ENCODE results near the gene PCK2.

PCK2 gene

GRCh38 chr14:24093207-24093900 lies 757 bp upstream of the PCK2 start (continued):
- no peak for TF ChIP-seq PRDM2 (tag by site-specific recombination; IDR thresholded peaks at IDR 0.05; ENCODE audit: borderline replicate concordance)
- no peak for TF ChIP-seq ZNF302 (tag by site-specific recombination; IDR thresholded peaks at IDR 0.05; ENCODE audit: low read depth)
- no peak for TF ChIP-seq ZNF169 (tag by site-specific recombination; IDR thresholded peaks at IDR 0.05)

DNA sequence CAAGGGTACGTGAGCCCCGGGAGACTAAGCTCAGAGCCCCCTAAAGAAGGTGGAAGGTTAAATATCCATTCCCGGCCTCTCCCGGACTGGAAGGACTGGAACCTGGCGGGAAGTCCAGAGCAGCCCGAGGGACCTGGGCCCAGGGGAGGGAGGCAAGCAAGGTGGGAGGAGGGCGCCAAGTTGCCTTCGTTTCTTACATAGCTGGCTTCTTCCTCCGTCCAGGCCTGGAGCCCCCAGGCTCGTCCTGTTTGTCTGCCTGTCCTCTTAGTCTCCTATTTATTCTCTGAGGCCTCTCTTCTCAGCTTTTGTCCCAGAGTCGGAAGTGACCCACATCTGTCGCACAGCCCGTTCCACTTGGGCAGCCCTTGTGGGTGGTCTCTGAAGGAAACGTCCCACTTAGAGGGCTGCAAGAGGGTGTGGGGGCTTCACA lies 745 bp downstream of the PCK2 start:
- Histone ChIP-seq H3K27ac (ENCODE audit: extremely low read depth, low read depth, low read length) (peak overlapping the region; percentile 87), H3K4me3 (ENCODE audit: low read depth, low read length) (peak overlapping the region; percentile 81), H3K9me3 (ENCODE audit: control insufficient read depth, insufficient read depth, low read depth, low read length) (no peaks in the 10 kb centered on the region), H3K4me1 (ENCODE audit: control insufficient read depth, insufficient read depth, low read length) (peaks cover 3% of the 10 kb centered on the region; the same call in 1 of the 2 replicates), H3K36me3 (ENCODE audit: control insufficient read depth in 2 of 2, insufficient read depth in 1 of 2, low read length in 2 of 2) (peaks cover 0 to 27% of the 10 kb centered on the region in 2 experiments; a peak in 1 of 3 replicates)
- ChIA-PET POLR2A (interaction anchor here (1.1 to 4.2 kb wide), 7 partner anchors 13 to 100 kb away, joined by 3 to 64 read pairs (median 21); partner anchors contain the start of genes CARMIL3, DCAF11, NRL and PSME1), CTCF (interaction anchor here (0.7 to 9.4 kb wide), 5 partner anchors 12 to 223 kb away, joined by 3 to 247 read pairs (median 4); no protein-coding TSS in a partner anchor)
- TF ChIP-seq ZNF335 (tag by site-specific recombination; conservative IDR thresholded peaks at IDR 0.05) (peak; percentile 13; the same call in 1 of the 2 replicates), ZBTB10 (tag by site-specific recombination; IDR thresholded peaks at IDR 0.05) (no peak), ZNF112 (tag by site-specific recombination; IDR thresholded peaks at IDR 0.05) (no peak)

GRCh38 chr14:24095271-24096068 lies 1.4 kb downstream of the PCK2 start:
- H3K9me3 ChIP-seq (ENCODE audit: control insufficient read depth, insufficient read depth, low read depth, low read length), result no peaks in the 10 kb centered on the region
- peaks cover 3% of the 10 kb centered on the region; the same call in 1 of the 2 replicates for H3K4me1 ChIP-seq (ENCODE audit: control insufficient read depth, insufficient read depth, low read length)
- ChIA-PET CTCF (interaction anchor here (0.7 to 9.4 kb wide), 6 partner anchors 12 to 66 kb away, joined by 3 to 247 read pairs (median 12); partner anchors contain the start of gene IRF9), POLR2A (interaction anchor here (0.7 to 4.2 kb wide), 6 partner anchors 12 to 53 kb away, joined by 4 to 64 read pairs (median 24); partner anchors contain the start of genes CARMIL3, DCAF11, NRL and PSME1)
- H3K27ac ChIP-seq (ENCODE audit: extremely low read depth, low read depth, low read length), result peak overlapping the region; percentile 87; the same call in 1 of the 2 replicates
- H3K36me3 ChIP-seq (ENCODE audit: control insufficient read depth in 2 of 2, insufficient read depth in 1 of 2, low read length in 2 of 2), result peaks cover 0 to 32% of the 10 kb centered on the region in 2 experiments; a peak in 1 of 3 replicates
- H3K4me3 ChIP-seq (ENCODE audit: low read depth, low read length), result peak overlapping the region; percentile 81
- 0 out of 2 replicates have a peak, but pooled peaks have one; percentile 20 for TF ChIP-seq EGR2 (tag by site-specific recombination; IDR thresholded peaks at IDR 0.05; ENCODE audit: low read depth)
- peak; percentile 98 for TF ChIP-seq ZNF341 (tag by site-specific recombination; IDR thresholded peaks at IDR 0.05; ENCODE audit: low read depth)
- no peak for TF ChIP-seq ZNF324 (tag by site-specific recombination; IDR thresholded peaks at IDR 0.05)
- TF ChIP-seq BCL6B (tag by site-specific recombination; IDR thresholded peaks at IDR 0.05), result peak; percentile 95
- TF ChIP-seq ZBTB8A (tag by site-specific recombination; IDR thresholded peaks at IDR 0.05), result no peak
- TF ChIP-seq PRDM1 (tag by site-specific recombination; IDR thresholded peaks at IDR 0.05), result no peak
- TF ChIP-seq, protein P1, sequence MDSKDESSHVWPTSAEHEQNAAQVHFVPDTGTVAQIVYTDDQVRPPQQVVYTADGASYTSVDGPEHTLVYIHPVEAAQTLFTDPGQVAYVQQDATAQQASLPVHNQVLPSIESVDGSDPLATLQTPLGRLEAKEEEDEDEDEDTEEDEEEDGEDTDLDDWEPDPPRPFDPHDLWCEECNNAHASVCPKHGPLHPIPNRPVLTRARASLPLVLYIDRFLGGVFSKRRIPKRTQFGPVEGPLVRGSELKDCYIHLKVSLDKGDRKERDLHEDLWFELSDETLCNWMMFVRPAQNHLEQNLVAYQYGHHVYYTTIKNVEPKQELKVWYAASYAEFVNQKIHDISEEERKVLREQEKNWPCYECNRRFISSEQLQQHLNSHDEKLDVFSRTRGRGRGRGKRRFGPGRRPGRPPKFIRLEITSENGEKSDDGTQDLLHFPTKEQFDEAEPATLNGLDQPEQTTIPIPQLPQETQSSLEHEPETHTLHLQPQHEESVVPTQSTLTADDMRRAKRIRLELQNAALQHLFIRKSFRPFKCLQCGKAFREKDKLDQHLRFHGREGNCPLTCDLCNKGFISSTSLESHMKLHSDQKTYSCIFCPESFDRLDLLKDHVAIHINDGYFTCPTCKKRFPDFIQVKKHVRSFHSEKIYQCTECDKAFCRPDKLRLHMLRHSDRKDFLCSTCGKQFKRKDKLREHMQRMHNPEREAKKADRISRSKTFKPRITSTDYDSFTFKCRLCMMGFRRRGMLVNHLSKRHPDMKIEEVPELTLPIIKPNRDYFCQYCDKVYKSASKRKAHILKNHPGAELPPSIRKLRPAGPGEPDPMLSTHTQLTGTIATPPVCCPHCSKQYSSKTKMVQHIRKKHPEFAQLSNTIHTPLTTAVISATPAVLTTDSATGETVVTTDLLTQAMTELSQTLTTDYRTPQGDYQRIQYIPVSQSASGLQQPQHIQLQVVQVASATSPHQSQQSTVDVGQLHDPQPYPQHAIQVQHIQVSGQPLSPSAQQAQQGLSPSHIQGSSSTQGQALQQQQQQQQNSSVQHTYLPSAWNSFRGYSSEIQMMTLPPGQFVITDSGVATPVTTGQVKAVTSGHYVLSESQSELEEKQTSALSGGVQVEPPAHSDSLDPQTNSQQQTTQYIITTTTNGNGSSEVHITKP (tag by site-specific recombination; IDR thresholded peaks at IDR 0.05), result peak; percentile 74

Measured in HEK293 (cell line).